ENCODE measurements around the gene NDST4. TPM values are rescaled to one million over a fixed set of nuclear protein-coding genes. Genes with fewer than 3 reads are reported as not detected.
A peak's percentile ranks its signal among the peaks of the same experiment; 100 is the strongest.

NDST4 gene
- total and polyA plus RNA-seq, 2 donors from 2014 or later = not detected

GRCh38 chr4:114815760-114816159, 297.7 kb downstream of the NDST4 start:
- TF ChIP-seq CTCF (IDR thresholded peaks at IDR 0.05; ENCODE audit: borderline replicate concordance, extremely low read depth, insufficient read depth) = no peak
- no peak for FAIRE-seq

GRCh38 chr4:114813961-114814360, 299.5 kb downstream of the NDST4 start:
- Histone ChIP-seq H3K36me3 (ENCODE audit: control insufficient read depth in 2 of 3, insufficient read depth in 3 of 3, low read length in 3 of 3) (no peaks in the 10 kb centered on the region), H3K27ac (ENCODE audit: low read depth in 2 of 2, low read length in 2 of 2) (no peak overlapping the region), H3K27me3 (ENCODE audit: control insufficient read depth, insufficient read depth, low read length) (no peaks in the 10 kb centered on the region), H3K9me3 (ENCODE audit: control insufficient read depth in 2 of 3, insufficient read depth in 1 of 3, low read length in 3 of 3) (no peaks in the 10 kb centered on the region), H3K4me3 (ENCODE audit: low read length in 3 of 3) (no peak overlapping the region), H3K9ac (ENCODE audit: low read length in 3 of 3) (no peak overlapping the region), H3K4me1 (ENCODE audit: control insufficient read depth in 2 of 3, insufficient read depth in 2 of 3, low read depth in 1 of 3, low read length in 3 of 3) (no peaks in the 10 kb centered on the region)
- intact Hi-C loops (cut with DNase I) = no loop called here
- TF ChIP-seq CTCF (IDR thresholded peaks at IDR 0.05; ENCODE audit: borderline replicate concordance, extremely low read depth, insufficient read depth) = no peak
- no peak for FAIRE-seq
- no peak for DNase-seq

More at GRCh38 chr4:114815760-114816159, 297.7 kb downstream of the NDST4 start:
- no peak overlapping the region for H3K9ac ChIP-seq (ENCODE audit: low read length in 3 of 3)
- intact Hi-C loops (cut with DNase I) = no loop called here
- H3K9me3 ChIP-seq (ENCODE audit: control insufficient read depth in 2 of 3, insufficient read depth in 1 of 3, low read length in 3 of 3) = no peaks in the 10 kb centered on the region
- no peak for DNase-seq
- H3K27ac ChIP-seq (ENCODE audit: low read depth in 2 of 2, low read length in 2 of 2) = no peak overlapping the region
- no peak overlapping the region for H3K4me3 ChIP-seq (ENCODE audit: low read length in 3 of 3)
- no peaks in the 10 kb centered on the region for H3K4me1 ChIP-seq (ENCODE audit: control insufficient read depth in 2 of 3, insufficient read depth in 2 of 3, low read depth in 1 of 3, low read length in 3 of 3)
- H3K36me3 ChIP-seq (ENCODE audit: control insufficient read depth in 2 of 3, insufficient read depth in 3 of 3, low read length in 3 of 3) = no peaks in the 10 kb centered on the region
- H3K27me3 ChIP-seq (ENCODE audit: control insufficient read depth, insufficient read depth, low read length) = no peaks in the 10 kb centered on the region

GRCh38 chr4:114811564-114812301, 301.7 kb downstream of the NDST4 start:
- no peaks in the 10 kb centered on the region for H3K4me1 ChIP-seq (ENCODE audit: control insufficient read depth in 2 of 3, insufficient read depth in 2 of 3, low read depth in 1 of 3, low read length in 3 of 3)
- H3K36me3 ChIP-seq (ENCODE audit: control insufficient read depth in 2 of 3, insufficient read depth in 3 of 3, low read length in 3 of 3) = no peaks in the 10 kb centered on the region
- no peak overlapping the region for H3K9ac ChIP-seq (ENCODE audit: low read length in 3 of 3)
- no peaks in the 10 kb centered on the region for H3K27me3 ChIP-seq (ENCODE audit: control insufficient read depth, insufficient read depth, low read length)
- no peak overlapping the region for H3K27ac ChIP-seq (ENCODE audit: low read depth in 2 of 2, low read length in 2 of 2)
- FAIRE-seq (no peak), DNase-seq (peak in 2 of 5 donors; percentile 46 to 83)
- intact Hi-C loops (cut with DNase I) = no loop called here
- no peaks in the 10 kb centered on the region for H3K9me3 ChIP-seq (ENCODE audit: control insufficient read depth in 2 of 3, insufficient read depth in 1 of 3, low read length in 3 of 3)
- no peak overlapping the region for H3K4me3 ChIP-seq (ENCODE audit: low read length in 3 of 3)
- no peak for TF ChIP-seq CTCF (IDR thresholded peaks at IDR 0.05; ENCODE audit: borderline replicate concordance, extremely low read depth, insufficient read depth)

Measured in kidney (tissue), 14 donors.